Naive B cell (primary cell): ENCODE measurements around the gene TMEM117. TPM values are rescaled to one million over a fixed set of nuclear protein-coding genes. Genes with fewer than 3 reads are reported as not detected.
"Not testable (repeated sequence)": the region's sequence is repeated elsewhere in the genome, so short reads cannot be mapped to it uniquely, and the experiment has no call there.

Experiments used
- ATAC-seq, 2 donors: fragments of 150-1000 bp; cut with Tn5 transposase; 2 replicates each; pipeline ENCODE4 v1.10.0; 2021; ENCODE audit warnings: low read depth in 2 of 2, mild to moderate bottlenecking in 2 of 2, moderate library complexity in 2 of 2
- DNase-seq: peaks from one replicate; pipeline ENCODE4 v3.0.0; 2022
- H3K27ac Mint-ChIP-seq, 6 donors: one replicate each; pipeline ENCODE4 v1.8.0; 2020 to 2022; ENCODE audit warnings: mild to moderate bottlenecking in 6 of 6, mixed read lengths in 6 of 6, moderate library complexity in 5 of 6, inconsistent platforms in 2 of 6
- H3K27me3 Mint-ChIP-seq, 3 donors: one replicate each; pipeline ENCODE4 v1.8.0; 2021 to 2022; ENCODE audit warnings: mixed read lengths in 3 of 3, mild to moderate bottlenecking in 1 of 3
- H3K36me3 Mint-ChIP-seq, 2 donors: one replicate each; pipeline ENCODE4 v1.8.0; 2020 to 2022; ENCODE audit warnings: mixed read lengths in 2 of 2, inconsistent platforms in 1 of 2, mild to moderate bottlenecking in 1 of 2
- H3K4me1 Mint-ChIP-seq, 3 donors: one replicate each; pipeline ENCODE4 v1.8.0; 2020 to 2022; ENCODE audit warnings: mixed read lengths in 3 of 3, inconsistent platforms in 1 of 3, mild to moderate bottlenecking in 1 of 3, moderate library complexity in 1 of 3
- H3K4me3 Mint-ChIP-seq, 8 donors: one replicate each; pipeline ENCODE4 v1.8.0; 2020 to 2022; ENCODE audit warnings: mild to moderate bottlenecking in 8 of 8, mixed read lengths in 8 of 8, moderate library complexity in 8 of 8, inconsistent platforms in 2 of 8
- H3K9me3 Mint-ChIP-seq, 7 donors: one replicate each; pipeline ENCODE4 v1.8.0; 2020 to 2022; ENCODE audit warnings: mixed read lengths in 7 of 7, mild to moderate bottlenecking in 5 of 7, inconsistent platforms in 2 of 7, moderate library complexity in 1 of 7
- polyA plus RNA-seq, 6 donors: library from polyadenylated mRNA; unstranded; fragments of 300-500 nt; fragmentation: Illumina TruSeq; gene quantifications; one replicate each; pipeline ENCODE4 v1.2.3, GENCODE V29; 2021; ENCODE audit warnings: low read depth in 6 of 6

The TMEM117 gene
- polyA plus RNA-seq, 6 donors from 2014 or later: 5.2 to 9.8 (median 5.3) TPM

GRCh38 chr12:44375694-44376093, 539.8 kb downstream of the TMEM117 start:
- DNase-seq: no peak
- ATAC-seq: no peak
- H3K4me1 Mint-ChIP-seq: peaks cover 8 to 17% (median 15%) of the 10 kb centered on the region in 3 donors
- no peak overlapping the region for H3K4me3 Mint-ChIP-seq
- peaks cover 6 to 21% of the 10 kb centered on the region in 2 donors for H3K36me3 Mint-ChIP-seq
- peaks cover 0 to 1% (median 0%) of the 10 kb centered on the region in 7 donors for H3K9me3 Mint-ChIP-seq
- H3K27me3 Mint-ChIP-seq: no peaks in the 10 kb centered on the region
- no peak overlapping the region for H3K27ac Mint-ChIP-seq

GRCh38 chr12:44377443-44378187, 541.7 kb downstream of the TMEM117 start:
- DNase-seq (no peak), ATAC-seq (no peak)
- Mint-ChIP-seq H3K4me3 (no peak overlapping the region), H3K27me3 (no peaks in the 10 kb centered on the region), H3K4me1 (peaks cover 8 to 17% (median 15%) of the 10 kb centered on the region in 3 donors), H3K27ac (no peak overlapping the region), H3K36me3 (peaks cover 6 to 21% of the 10 kb centered on the region in 2 donors), H3K9me3 (peaks cover 0 to 1% (median 0%) of the 10 kb centered on the region in 7 donors)

GRCh38 chr12:44379113-44379512, 543.2 kb downstream of the TMEM117 start:
- Mint-ChIP-seq H3K4me1 (peaks cover 8 to 17% (median 15%) of the 10 kb centered on the region in 3 donors), H3K36me3 (peaks cover 6 to 21% of the 10 kb centered on the region in 2 donors)
- not testable (repeated sequence) for ATAC-seq, H3K27ac Mint-ChIP-seq, H3K4me3 Mint-ChIP-seq, DNase-seq, H3K9me3 Mint-ChIP-seq, H3K27me3 Mint-ChIP-seq

GRCh38 chr12:44379831-44380230, 544.0 kb downstream of the TMEM117 start:
- Mint-ChIP-seq H3K27ac (no peak overlapping the region), H3K4me3 (no peak overlapping the region), H3K27me3 (no peaks in the 10 kb centered on the region), H3K4me1 (peaks cover 8 to 11% (median 11%) of the 10 kb centered on the region in 3 donors), H3K9me3 (peaks cover 0 to 1% (median 0%) of the 10 kb centered on the region in 7 donors), H3K36me3 (peaks cover 6 to 21% of the 10 kb centered on the region in 2 donors)
- no peak for DNase-seq
- no peak for ATAC-seq

DNA sequence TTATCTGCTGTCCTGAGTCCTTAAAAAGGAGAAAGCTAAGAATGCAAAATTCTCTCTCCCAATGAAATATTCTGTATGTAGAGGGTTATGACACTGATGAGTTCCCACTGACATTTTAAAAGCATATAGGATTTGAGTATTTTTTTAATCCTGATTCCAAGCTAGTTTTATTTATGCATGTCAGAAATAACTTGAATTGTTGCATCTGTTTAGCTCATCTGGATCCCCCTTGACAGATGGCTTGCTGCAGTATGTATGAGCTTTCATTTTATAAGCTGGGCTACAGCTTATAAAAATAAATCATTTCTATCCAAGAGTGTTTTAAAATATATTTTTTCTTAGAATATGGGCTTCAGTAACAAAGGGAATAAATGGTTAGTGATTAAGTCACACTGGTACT, 545.0 kb downstream of the TMEM117 start:
- peaks cover 6 to 21% of the 10 kb centered on the region in 2 donors for H3K36me3 Mint-ChIP-seq
- peaks cover under 1 to 2% (median under 1%) of the 10 kb centered on the region in 3 donors for H3K4me1 Mint-ChIP-seq
- H3K4me3 Mint-ChIP-seq: no peak overlapping the region
- H3K27ac Mint-ChIP-seq: no peak overlapping the region
- ATAC-seq: no peak
- H3K9me3 Mint-ChIP-seq: peaks cover 0 to 1% (median 0%) of the 10 kb centered on the region in 7 donors
- no peaks in the 10 kb centered on the region for H3K27me3 Mint-ChIP-seq
- DNase-seq: no peak

DNA sequence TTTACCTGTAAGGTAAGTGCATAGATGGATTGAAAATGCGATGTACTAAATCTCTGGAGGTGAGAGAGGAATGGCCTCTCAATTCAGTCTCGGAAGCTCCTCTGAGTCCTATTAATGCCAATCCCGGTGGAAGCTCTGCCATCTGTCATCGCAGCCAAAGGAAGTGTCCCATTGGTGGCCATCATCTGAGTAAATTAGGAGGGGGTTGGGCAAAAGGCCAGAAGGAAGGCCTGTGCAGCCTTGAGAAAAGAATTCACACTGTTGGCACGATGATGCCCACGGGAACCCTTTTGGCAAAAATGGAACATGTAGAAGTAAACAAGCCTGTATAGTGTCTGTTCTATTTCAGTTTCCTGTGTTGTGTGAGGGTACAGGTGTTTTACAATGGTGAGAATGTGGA, 545.5 kb downstream of the TMEM117 start:
- no peaks in the 10 kb centered on the region for H3K27me3 Mint-ChIP-seq
- H3K9me3 Mint-ChIP-seq: peaks cover 0 to 1% (median 0%) of the 10 kb centered on the region in 7 donors
- H3K4me3 Mint-ChIP-seq: no peak overlapping the region
- ATAC-seq (no peak), DNase-seq (no peak)
- peak overlapping the region in 1 of 6 donors; percentile 77 for H3K27ac Mint-ChIP-seq
- peaks cover 6 to 21% of the 10 kb centered on the region in 2 donors for H3K36me3 Mint-ChIP-seq
- H3K4me1 Mint-ChIP-seq: no peaks in the 10 kb centered on the region

- Mint-ChIP-seq H3K27me3 (no peaks in the 10 kb centered on the region), H3K36me3 (peaks cover 0 to 8% of the 10 kb centered on the region in 2 donors), H3K4me1 (no peaks in the 10 kb centered on the region), H3K9me3 (no peaks in the 10 kb centered on the region), H3K27ac (no peak overlapping the region), H3K4me3 (no peak overlapping the region)
- ATAC-seq (no peak), DNase-seq (no peak)
Measured at GRCh38 chr12:44384136-44384535, 548.3 kb downstream of the TMEM117 start.

DNA sequence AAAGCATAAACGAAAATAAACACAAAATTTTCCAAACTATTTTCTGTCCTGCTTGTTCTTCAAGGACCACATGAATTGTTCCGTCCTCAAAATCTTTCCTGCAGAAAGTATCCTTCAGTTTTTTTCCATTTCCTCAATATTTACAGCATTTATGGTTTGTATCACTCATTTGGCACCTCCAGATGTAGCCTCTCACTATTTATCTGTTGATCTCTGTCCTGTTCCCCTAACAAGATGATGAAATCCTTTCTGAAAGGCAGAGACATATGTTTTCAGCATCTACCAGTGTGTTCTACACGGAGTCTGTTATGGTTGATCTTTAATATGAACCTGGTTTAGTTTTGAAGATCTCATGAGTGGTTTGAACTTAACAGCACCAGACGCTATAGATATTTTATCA, 550.1 kb downstream of the TMEM117 start:
- no peaks in the 10 kb centered on the region for H3K4me1 Mint-ChIP-seq
- no peak overlapping the region for H3K27ac Mint-ChIP-seq
- ATAC-seq (no peak), DNase-seq (no peak)
- H3K36me3 Mint-ChIP-seq: peaks cover 0 to 8% of the 10 kb centered on the region in 2 donors
- no peaks in the 10 kb centered on the region for H3K9me3 Mint-ChIP-seq
- H3K27me3 Mint-ChIP-seq: no peaks in the 10 kb centered on the region
- no peak overlapping the region for H3K4me3 Mint-ChIP-seq

GRCh38 chr12:44387581-44387980, 551.7 kb downstream of the TMEM117 start:
- no peak overlapping the region for H3K27ac Mint-ChIP-seq
- H3K4me1 Mint-ChIP-seq: no peaks in the 10 kb centered on the region
- H3K9me3 Mint-ChIP-seq: no peaks in the 10 kb centered on the region
- no peak overlapping the region for H3K4me3 Mint-ChIP-seq
- peaks cover 0 to 8% of the 10 kb centered on the region in 2 donors for H3K36me3 Mint-ChIP-seq
- H3K27me3 Mint-ChIP-seq: no peaks in the 10 kb centered on the region
- DNase-seq (no peak), ATAC-seq (no peak)

GRCh38 chr12:44389038-44389437, 553.2 kb downstream of the TMEM117 start:
- H3K36me3 Mint-ChIP-seq: peaks cover 0 to 8% of the 10 kb centered on the region in 2 donors
- ATAC-seq (no peak), DNase-seq (no peak)
- H3K4me3 Mint-ChIP-seq: no peak overlapping the region
- no peaks in the 10 kb centered on the region for H3K4me1 Mint-ChIP-seq
- H3K27ac Mint-ChIP-seq: no peak overlapping the region
- no peaks in the 10 kb centered on the region for H3K9me3 Mint-ChIP-seq
- H3K27me3 Mint-ChIP-seq: no peaks in the 10 kb centered on the region

GRCh38 chr12:44389896-44390295, 554.0 kb downstream of the TMEM117 start:
- DNase-seq (no peak), ATAC-seq (no peak)
- Mint-ChIP-seq H3K27ac (no peak overlapping the region), H3K36me3 (peaks cover 0 to 8% of the 10 kb centered on the region in 2 donors), H3K27me3 (no peaks in the 10 kb centered on the region), H3K9me3 (no peaks in the 10 kb centered on the region), H3K4me3 (no peak overlapping the region), H3K4me1 (no peaks in the 10 kb centered on the region)

DNA sequence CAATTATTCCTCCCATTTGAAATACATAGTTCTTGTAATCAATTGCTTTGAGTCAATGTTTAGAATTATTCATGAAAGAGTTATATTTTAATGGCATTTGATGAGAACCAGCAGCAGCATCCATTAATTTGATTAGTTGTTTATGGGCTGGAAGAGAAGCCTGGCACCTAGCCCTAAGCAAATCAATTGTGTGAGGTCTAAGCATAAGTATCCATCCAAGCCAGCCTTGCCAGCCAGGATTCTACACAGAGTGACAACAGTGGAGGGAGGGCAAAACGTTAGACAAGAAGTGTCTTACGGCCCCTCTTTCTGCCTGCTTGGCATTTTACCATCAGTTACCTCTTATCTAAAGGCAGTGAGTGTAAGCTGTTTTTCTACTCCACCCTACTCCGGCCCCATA, 561.8 kb downstream of the TMEM117 start:
- H3K4me1 Mint-ChIP-seq: no peaks in the 10 kb centered on the region
- H3K36me3 Mint-ChIP-seq: no peaks in the 10 kb centered on the region
- ATAC-seq (no peak), DNase-seq (no peak)
- H3K9me3 Mint-ChIP-seq: peaks cover 0 to 7% (median 3%) of the 10 kb centered on the region in 7 donors
- no peaks in the 10 kb centered on the region for H3K27me3 Mint-ChIP-seq
- no peak overlapping the region for H3K27ac Mint-ChIP-seq
- H3K4me3 Mint-ChIP-seq: no peak overlapping the region

DNA sequence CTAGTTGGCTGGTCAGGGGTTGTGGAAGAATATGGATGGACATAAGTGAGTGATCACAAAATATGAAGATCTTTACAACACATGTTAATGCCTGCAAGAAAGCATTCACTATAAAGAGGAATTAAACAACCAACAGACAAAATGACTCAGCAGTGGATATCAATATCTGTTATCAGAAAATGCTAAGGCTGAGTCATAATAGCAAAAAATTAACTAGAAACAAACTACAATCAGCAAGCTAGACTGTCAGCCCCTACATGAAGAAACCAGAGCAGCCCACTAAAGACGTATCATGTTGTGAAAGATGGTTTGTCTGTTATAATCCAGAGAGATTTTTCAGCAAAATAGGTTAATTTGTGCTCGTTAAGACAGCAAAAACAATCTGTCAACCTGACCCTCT, 567.3 kb downstream of the TMEM117 start:
- Mint-ChIP-seq H3K4me1 (no peaks in the 10 kb centered on the region), H3K36me3 (no peaks in the 10 kb centered on the region), H3K9me3 (peaks cover 0 to 11% (median 7%) of the 10 kb centered on the region in 7 donors), H3K27ac (no peak overlapping the region), H3K27me3 (peaks cover 0 to 4% (median 0%) of the 10 kb centered on the region in 3 donors), H3K4me3 (no peak overlapping the region)
- DNase-seq (no peak), ATAC-seq (no peak)

DNA sequence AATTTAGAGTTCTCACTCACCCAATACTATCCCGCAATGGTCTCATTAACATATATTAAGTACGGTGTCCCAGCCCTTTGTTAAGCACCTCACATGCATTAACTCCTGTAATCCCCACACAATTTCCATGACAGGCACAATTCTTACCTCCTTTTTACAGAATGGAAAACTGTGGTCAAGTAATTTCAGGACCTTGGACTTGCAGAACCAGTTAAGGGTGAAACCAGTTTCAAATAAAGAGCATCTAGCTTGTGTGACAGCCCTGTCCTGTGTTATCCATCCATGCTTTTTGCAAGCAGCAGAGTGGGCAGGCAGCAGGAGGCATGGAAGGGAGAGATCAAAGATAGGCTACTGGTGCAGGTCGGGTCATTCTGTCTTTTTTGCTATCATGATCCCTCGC, 569.4 kb downstream of the TMEM117 start:
- Mint-ChIP-seq H3K27ac (no peak overlapping the region), H3K36me3 (no peaks in the 10 kb centered on the region), H3K27me3 (peaks cover 0 to 5% (median 0%) of the 10 kb centered on the region in 3 donors), H3K4me1 (no peaks in the 10 kb centered on the region), H3K4me3 (no peak overlapping the region), H3K9me3 (peaks cover 3 to 18% (median 9%) of the 10 kb centered on the region in 7 donors)
- no peak for ATAC-seq
- DNase-seq: no peak
